ENCODE measurements around the gene YOD1. TPM values are rescaled to one million over a fixed set of nuclear protein-coding genes. Genes with fewer than 3 reads are reported as not detected.
"Not testable (repeated sequence)": the region's sequence is repeated elsewhere in the genome, so short reads cannot be mapped to it uniquely, and the experiment has no call there.

Gene YOD1
- polyA plus RNA-seq, 3 donors: 12.7 to 16.4 (median 15.8) TPM

DNA sequence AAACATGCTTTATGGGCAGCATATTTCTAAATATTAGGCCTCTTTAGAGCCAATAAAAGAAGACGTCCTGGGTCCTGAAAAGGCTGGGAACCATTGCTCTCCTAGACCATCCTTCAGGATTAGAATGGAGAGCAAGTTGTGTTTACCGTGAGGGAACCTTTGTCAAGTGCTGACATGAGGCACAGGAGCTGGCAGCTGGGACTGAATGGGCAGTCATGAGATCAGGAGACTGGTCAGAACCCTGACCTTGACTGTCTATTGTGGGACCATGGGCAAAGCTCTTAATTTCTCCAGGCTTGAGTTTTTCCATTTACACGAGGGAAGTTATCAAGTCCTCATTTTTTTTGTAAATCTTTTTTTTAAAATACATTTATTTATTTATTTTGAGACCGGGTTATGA lies 7.2 kb upstream of the YOD1 start:
- DNase-seq (ENCODE audit: extremely low read depth in 1 of 11, low read depth in 9 of 11, low spot score in 4 of 11): no peak

DNA sequence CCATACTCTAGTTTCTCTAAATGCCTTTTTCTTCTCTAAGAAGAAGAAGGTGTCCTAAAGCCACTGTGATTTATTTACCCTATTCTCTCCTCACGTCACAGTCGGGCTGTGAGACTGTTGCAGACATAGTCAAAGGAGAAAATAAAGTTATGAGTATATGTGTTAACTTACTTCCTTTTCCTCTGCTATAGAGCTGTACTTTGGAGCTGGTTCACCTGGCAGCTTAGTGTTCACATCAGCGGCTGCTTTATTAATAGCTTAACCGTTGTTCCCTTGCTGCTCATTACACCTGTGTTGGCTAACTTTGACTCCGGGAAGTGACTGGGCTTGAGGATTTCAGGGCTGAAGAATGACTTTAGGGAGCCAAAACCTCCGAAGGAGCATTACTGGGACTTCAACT lies 5.7 kb upstream of the YOD1 start:
- DNase-seq (ENCODE audit: extremely low read depth in 1 of 11, low read depth in 9 of 11, low spot score in 4 of 11): no peak

DNA sequence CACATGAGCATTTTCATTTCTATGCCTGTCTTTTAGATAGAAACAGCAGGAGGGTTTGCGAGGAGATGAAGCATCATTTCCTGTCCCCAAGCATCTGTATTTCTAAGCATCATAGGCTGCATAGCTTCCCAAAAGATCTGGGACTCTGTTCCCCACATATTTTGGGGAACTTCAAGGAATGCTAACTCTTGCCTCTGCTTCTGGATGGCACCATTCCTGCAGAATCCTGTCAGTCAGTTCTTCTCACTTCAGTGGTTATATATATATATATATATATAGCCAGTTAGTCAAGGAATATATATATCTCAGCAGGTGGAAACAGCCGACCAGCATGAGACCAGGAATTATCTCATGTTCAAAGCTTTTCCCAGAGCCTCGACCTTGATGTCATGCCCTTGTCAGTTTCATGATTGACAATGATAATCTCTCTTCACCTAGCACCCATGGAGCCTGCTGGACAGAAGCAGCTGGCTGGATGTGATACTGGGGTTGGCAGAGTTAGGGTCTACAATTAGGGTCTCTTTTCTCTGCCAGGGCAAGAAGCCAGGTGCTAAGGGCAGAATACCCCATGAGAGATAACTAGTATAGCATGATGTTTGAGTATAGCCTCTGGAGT lies 4.5 kb upstream of the YOD1 start:
- no peak for DNase-seq (ENCODE audit: extremely low read depth in 1 of 11, low read depth in 9 of 11, low spot score in 4 of 11)

DNA sequence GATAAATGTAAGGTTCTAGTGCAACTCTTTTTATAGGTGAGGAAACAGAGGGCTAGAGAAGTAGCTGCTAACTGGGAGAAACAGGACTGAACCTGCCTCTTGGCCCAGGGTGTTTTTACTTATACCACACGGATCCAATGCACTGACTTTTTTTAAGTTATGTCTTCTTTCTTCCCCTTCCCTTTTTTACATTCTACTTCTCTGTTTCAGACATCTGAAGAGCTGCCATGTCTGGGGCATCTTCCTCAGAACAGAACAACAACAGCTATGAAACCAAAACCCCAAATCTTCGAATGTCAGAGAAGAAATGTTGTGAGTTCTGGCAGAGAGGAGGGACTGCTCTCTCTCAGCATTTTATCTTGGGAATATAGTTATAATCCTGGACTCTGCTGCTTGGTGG lies 3.5 kb upstream of the YOD1 start:
- no peak for DNase-seq (ENCODE audit: extremely low read depth in 1 of 11, low read depth in 9 of 11, low spot score in 4 of 11)

DNA sequence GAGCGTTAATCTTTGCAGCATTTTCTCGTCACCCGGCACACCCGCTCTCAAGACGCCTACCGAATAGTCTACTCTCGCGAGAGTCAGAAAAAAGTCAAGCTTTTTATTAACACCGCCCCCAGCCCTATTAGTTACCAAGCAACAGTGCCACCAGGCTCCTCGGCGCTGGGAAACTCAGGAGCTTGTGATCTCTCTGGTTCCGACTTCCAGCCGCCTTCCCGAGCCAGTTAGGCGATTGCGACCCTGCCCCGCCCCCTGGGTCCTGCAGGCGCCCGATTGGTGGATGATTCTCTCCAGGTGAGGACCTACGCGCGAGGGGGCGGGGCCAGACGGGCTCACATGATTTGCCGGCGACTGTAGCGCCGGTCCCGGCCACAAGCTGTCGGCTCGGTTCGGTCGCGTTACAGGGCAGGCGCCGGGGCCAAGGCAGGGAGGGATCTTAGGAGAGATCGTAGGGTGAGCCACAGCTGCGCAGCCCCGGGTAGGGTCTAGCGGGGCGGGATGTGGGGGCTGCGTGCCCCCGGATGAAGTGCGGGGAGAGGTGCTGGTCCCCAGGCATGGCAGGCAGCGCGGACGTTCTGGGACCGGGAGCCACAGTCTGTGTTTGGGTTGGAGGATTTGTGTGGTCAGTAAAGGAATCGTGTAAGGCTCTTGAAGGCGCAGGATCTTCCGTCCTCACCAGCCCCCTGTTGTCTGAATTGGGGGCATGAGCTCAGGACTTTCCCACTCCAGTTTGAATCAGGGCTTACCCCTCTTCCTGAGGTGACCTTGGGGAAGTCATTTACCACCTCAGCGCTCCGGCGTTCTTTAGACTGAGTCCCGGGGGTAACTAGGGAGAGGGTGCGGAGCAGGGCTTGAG lies 2.1 kb upstream of the YOD1 start, which contains the start of gene PFKFB2:
Gene PFKFB2 (plus strand): TSS at position 365 of the 859 bp plus-strand sequence. CDS start 1,443 bp downstream, outside the sequence.
- DNase-seq (ENCODE audit: extremely low read depth in 1 of 11, low read depth in 9 of 11, low spot score in 4 of 11): peak; percentile 87 to 98 (median 94)

DNA sequence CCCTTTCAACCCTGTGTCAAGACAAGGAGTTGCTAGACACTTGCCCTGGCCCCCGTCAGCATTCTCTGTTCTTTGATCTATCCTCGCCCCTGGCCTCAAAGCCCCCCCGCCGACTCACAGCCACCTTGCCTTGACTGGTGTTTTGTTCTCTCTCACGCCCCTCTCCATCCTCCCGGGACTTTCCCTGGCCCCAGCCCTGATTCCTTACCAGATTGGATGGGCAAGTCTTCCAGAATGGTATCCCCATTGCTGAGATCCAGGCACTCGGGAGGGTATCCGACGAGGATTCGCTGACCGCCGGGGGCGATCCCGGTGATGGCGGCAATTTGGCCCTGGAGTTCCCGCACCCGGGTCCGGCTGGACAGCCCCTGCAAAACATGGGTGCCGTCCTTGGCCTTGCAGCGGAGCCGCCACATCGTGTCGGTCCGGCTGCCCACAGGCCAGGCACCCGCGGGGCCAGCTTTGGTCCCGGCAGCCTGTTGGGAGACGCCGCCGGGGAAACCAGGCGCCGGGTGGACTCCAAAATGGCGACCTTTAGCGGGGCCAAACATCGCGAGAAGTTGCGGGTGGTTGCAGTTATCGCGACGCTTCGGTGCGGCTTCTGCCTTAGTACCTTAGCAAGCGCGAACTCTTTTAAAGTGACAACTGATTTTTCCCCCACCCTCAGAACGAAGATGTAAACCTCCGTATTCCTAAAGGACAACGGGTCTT lies 373 bp downstream of the YOD1 start:
- peak; percentile 78 to 94 (median 90) for DNase-seq (ENCODE audit: extremely low read depth in 1 of 11, low read depth in 9 of 11, low spot score in 4 of 11)

DNA sequence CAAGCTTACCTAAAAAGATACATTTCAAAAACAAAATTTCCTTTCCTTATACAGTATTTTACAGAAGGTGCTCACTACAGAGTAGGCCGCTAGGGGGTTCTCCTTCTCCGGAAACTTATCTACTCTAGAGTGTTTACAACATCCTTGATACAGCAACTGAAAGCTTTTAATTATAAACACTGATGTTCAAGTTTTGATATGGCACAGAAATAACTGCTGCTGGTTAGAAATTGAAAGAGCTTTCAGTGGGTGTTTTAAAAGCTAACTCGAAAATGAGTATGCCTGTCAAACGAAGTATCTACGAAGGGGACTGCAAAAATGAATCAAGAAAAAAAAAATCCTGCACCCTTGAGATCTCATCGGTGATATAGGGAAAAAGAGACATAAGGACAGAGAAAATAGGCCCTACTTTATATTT lies 1.0 kb downstream of the YOD1 start:
- DNase-seq (ENCODE audit: extremely low read depth in 1 of 11, low read depth in 9 of 11, low spot score in 4 of 11): peak in 2 of 11 donors; percentile 55 to 61

DNA sequence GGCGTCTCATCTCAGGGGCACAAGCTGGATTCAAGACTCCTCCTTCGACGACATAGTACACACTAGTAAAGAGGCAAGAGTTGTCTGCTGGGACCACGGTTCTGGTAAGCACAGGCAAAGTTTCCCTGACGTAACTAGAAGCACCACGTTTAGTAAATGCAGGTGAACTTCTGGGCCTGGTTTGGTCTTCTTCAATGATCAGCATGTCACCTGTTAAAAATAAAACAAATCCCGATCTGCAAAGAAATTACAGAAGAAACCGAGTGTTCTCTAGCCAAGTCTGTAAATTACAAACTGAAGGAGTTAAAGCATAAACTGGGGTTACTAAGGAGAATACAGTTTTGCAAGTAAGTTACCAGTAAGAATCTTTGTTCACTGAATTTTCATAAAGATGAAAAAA lies 1.5 kb downstream of the YOD1 start:
- no peak for DNase-seq (ENCODE audit: extremely low read depth in 1 of 11, low read depth in 9 of 11, low spot score in 4 of 11)

DNA sequence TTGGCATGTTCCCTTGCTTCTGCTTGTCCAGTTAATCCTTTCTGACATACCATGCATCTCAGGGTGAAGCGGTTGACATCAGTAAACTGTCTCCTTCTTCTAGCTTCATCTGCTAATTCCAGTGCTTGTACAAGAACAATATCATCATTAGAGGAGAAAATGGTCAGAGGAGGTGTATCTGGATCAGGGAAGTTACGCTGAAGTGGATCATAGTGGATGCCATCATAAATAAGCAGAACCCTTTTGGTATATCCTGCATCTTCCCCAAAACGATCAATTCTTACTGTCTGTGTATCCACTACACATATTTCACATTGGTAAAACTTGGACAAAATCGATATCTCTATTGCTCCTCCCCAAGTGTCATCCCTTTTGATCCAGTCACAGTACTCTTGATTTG lies 2.0 kb downstream of the YOD1 start:
- DNase-seq (ENCODE audit: extremely low read depth in 1 of 11, low read depth in 9 of 11, low spot score in 4 of 11): no peak

DNA sequence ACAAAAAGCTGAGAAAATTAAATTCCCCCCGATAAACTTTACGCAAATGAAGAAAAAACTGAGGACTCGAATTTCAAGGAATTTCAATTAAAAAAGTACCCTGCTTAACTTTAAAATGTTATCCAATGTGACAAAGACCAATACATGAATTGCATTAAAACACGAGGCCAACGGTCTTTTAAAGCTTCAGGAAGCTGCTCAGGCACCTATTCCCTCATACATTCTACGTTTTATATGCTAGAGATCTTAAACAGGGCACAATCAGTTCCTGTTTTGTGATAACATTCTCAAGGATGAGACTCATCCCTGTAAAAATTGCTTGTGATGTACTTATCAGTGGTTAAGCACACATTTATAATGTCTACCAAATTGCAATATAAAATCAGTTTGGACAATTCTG lies 3.0 kb downstream of the YOD1 start:
- no peak for DNase-seq (ENCODE audit: extremely low read depth in 1 of 11, low read depth in 9 of 11, low spot score in 4 of 11)

DNA sequence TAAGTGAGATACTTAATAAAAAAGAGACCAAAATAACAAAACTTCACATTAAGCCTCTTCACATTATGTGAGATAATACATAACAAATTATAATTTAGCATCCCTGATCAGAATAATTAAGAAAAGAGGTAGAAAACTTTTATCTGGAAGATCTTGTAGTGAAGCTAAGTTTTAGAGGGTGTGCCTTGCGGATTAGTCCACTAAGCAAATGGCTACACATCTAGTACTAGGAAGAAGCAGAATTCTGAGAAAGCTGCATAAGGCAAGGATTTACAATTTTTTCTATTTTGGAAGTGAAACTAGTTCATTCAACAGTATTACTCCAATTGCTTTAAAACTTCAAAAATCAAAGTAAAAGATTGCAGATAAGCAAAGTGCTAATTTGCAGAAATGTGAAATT lies 3.5 kb downstream of the YOD1 start:
- DNase-seq (ENCODE audit: extremely low read depth in 1 of 11, low read depth in 9 of 11, low spot score in 4 of 11): no peak

DNA sequence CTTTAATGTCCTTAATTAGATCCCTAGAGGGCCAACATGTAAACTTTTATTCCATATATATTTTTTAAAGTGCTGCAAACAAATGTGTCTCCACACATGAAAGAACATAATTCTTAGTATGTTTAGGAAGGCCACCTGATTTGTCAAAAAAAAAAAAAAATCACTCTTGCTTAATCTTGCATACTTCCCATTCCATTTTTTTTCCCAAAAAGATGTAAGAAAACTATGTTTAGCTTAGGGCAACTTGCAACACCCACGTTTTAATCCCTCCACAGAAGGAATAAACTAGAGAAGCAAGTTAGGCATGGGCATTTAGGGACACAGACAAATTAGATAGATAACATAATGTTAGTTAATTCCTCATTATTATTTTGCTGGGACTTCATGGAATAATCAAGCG lies 5.6 kb downstream of the YOD1 start:
- DNase-seq (ENCODE audit: extremely low read depth in 1 of 11, low read depth in 9 of 11, low spot score in 4 of 11): no peak

DNA sequence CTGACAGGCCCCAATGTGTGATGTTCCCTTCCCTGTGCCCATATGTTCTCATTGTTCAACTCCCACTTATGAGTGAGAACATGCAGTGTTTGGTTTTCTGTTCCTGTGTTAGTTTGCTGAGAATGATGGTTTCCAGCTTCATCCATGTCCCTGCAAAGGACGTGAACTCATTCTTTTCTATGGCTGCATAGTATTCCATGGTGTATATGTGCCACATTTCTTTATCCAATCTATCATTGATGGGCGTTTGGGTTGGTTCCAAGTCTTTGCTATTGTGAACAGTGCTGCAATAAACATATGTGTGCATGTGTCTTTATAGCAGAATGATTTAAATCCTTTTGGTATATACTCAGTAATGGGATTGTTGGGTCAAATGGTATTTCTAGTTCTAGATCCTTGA lies 9.6 kb downstream of the YOD1 start:
- not testable (repeated sequence) for DNase-seq (ENCODE audit: extremely low read depth in 1 of 11, low read depth in 9 of 11, low spot score in 4 of 11)

DNA sequence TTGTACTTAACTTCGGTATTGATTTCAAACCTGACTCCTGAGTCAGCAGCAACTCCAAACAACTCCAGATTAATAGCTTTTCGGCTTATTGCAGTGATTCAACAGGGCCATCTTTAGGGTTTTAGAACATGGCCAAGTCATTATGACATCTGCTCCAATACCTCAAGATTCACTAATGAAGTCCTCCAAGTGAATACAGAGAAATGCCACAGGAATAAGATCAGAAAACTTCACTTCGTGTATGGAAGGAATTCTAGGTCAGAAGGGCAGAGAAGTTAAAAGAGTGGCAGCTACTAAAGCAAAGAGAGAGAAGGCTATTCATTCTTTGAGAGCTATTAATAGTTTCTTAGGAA lies 10.9 kb downstream of the YOD1 start:
- no peak for DNase-seq (ENCODE audit: extremely low read depth in 1 of 11, low read depth in 9 of 11, low spot score in 4 of 11)

DNA sequence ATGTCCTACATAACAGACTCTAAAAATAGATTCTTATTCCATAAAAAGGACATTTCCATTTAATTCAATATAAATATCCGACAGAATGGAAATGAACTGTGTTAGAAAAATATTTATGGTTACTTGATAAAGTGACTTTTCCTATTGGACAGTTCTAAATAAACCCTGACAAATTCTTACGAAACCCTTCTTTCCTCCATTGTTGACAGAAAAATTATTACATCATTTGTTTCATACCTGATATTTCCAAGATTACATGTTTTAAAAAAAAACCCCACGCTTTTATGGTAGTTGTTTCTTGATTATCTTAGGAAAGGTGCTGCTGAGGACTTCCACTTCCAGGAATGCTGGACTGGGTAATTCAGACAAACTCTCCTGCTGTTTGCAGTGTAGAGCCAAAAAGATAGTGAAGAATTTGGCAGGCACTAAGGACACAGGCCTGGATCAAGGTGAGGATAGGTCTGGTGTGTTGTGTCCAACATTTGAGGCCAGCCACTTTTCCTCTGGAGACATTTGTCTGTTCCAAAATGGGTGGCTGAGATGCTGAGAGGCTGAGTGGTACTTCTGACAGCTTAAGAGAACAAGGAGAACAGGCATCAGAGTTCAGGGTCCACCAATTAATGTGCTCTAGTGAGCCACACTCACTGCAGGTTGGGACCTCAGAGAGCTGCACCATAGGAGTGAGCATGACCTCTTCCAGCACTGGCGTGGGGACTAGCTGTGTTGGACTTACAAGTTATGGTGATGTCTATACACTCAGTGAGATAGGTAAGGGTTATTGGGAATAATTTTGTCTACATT lies 11.4 kb downstream of the YOD1 start:
- no peak for DNase-seq (ENCODE audit: extremely low read depth in 1 of 11, low read depth in 9 of 11, low spot score in 4 of 11)

DNA sequence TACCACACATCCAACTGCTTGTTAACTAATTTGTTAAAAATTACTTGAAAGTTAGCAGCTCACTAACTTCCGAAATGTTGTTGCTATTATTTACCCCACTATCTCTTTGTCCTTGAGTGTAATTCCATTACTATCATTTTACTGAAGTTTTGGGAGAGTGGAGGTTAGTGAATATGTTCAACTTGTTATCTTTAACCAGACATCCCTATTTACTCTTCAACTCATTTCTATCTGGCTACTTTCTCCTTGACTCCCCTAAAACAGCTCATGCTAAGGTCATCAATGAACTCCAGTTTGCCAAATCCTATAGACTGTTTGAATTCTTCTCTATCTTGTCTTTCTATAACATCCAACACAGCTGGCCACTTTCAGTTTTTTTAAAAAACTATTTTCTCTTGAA lies 14.1 kb downstream of the YOD1 start:
- no peak for DNase-seq (ENCODE audit: extremely low read depth in 1 of 11, low read depth in 9 of 11, low spot score in 4 of 11)

DNA sequence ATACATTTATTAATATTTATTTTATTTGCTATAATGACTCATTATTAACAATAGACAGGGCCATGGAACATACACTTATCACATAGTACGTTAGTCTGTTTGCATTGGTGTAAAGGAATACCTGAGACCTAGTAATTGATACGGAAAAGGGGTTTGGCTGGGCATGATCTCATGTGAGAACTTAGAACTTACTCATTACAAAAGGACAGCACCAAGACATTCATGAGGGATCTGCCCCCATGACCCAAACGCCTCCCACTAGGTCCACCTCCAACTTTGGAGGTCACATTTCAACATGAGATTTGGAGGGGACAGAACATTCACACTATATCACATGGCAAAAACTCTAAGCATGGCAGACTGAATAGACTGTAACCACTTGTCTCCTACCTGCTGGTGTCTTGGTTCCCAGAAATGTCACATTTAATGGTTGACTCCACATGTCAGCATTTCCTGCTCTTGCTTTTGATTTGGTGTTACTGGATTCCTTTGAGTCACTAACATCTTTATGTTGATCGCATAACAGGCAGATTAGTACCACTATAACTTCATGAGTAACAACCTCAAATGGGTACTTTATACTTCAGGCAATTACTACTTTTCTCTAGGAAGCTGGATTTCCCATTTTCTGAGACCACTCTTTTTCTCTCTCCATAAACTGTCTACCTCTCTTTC lies 15.0 kb downstream of the YOD1 start:
- DNase-seq (ENCODE audit: extremely low read depth in 1 of 11, low read depth in 9 of 11, low spot score in 4 of 11): no peak

DNA sequence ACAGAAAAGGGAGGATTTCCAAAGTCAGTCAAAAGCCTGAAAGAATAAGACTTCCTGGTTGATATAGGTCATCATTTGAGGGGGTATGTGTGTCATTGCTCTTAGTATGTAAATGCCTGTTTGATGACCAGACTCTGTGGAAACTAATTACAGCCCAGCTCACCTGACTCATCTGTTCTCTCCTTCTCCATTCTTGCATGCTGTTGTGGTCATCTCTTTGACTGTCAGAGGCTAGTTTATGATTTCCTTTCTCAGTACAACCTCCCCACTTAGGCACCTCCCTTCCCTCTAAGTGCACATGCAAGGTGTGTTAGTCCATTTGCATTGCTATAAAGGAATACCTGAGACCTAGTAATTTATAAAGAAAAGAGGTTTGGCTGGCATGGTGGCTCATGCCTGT lies 16.0 kb downstream of the YOD1 start:
- no peak for DNase-seq (ENCODE audit: extremely low read depth in 1 of 11, low read depth in 9 of 11, low spot score in 4 of 11)

DNA sequence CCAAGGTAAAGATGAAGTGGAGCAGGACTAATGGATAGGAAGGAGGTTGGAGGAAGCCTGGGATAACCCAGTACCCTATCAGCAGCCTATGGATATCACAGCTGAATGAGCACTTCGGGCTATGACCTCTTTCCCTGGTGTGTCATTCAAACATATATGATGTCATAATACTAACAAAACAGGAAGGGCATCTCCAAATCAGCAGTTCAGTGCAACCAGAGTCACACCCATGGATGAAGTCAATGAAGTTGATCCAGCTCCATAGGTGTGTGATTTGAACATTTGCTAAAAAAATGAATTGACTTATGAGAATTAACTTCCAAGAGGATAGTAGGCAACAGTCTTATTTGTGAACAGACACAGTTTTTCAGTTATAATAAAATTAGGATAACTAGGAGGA lies 16.8 kb downstream of the YOD1 start:
- DNase-seq (ENCODE audit: extremely low read depth in 1 of 11, low read depth in 9 of 11, low spot score in 4 of 11): no peak

Measured in renal cortex interstitium (tissue), 11 donors.